Prostate gland (tissue), 2 donors: ENCODE measurements around the gene FAM174C. TPM values are rescaled to one million over a fixed set of nuclear protein-coding genes. Genes with fewer than 3 reads are reported as not detected.

Experiments
- DNase-seq: peaks from one replicate; pipeline ENCODE4 v3.0.0-alpha.2; 2019; ENCODE audit warnings: low spot score
- H3K27ac ChIP-seq, 2 donors: fragments of 200-600 bp; sonication (generic); 2 replicates each; pipeline ENCODE4 v1.5.1; 2017 to 2019
- H3K27me3 ChIP-seq: fragments of 200-600 bp; sonication (generic); replicated peaks from 2 replicates; pipeline ENCODE4 v1.5.1; 2019; ENCODE audit not compliant: insufficient read depth
- H3K36me3 ChIP-seq, 2 donors: fragments of 200-600 bp; sonication (generic); 1 replicate in 1 of 2; 2 replicates in 1 of 2; pipeline versions ENCODE4 v1.5.1 to v1.8.1; 2017 to 2019
- H3K4me1 ChIP-seq: fragments of 200-600 bp; sonication (generic); replicated peaks from 2 replicates; pipeline ENCODE4 v1.5.1; 2019
- H3K4me3 ChIP-seq, 2 donors: fragments of 200-600 bp; sonication (generic); 2 replicates each; pipeline ENCODE4 v1.5.1; 2017 to 2019
- H3K9me3 ChIP-seq: fragments of 200-600 bp; sonication (generic); 2 replicates; pipeline ENCODE4 v1.5.1; 2017
- POLR2A ChIP-seq: fragments of 450-650 bp; IDR thresholded peaks from one replicate; pipeline ENCODE4 v1.6.1; 2016; ENCODE audit warnings: antibody characterized with exemption, mild to moderate bottlenecking
- POLR2AphosphoS5 ChIP-seq: sonication (generic); formaldehyde crosslinking; IDR thresholded peaks from one replicate; pipeline ENCODE4 v1.6.1; 2017; ENCODE audit warnings: antibody characterized with exemption
- WGBS: methylation state at CpG from one replicate; pipeline ENCODE4 v1.1.5; 2018; 5-methylcytosine and 5-hydroxymethylcytosine counted together
- intact Hi-C: fragments of 100-400 bp; cut with DNase I; formaldehyde crosslinking; loops from one replicate; pipeline ENCODE4 v1.14.2; 2022
- total RNA-seq, 2 donors: library from RNA; depleted of rRNA; stranded (reverse); fragments of >200 nt; gene quantifications; one replicate each; pipeline ENCODE4 v1.1.0, GENCODE V29; 2016
- TF ChIP-seq, protein P1 (sequence below), 4 experiments: fragments of 200-600 bp in 2 of 4; fragments of 450-650 bp in 2 of 4; sonication (generic) in 2 of 4; IDR thresholded peaks; 1 replicate in 3 of 4; 2 replicates in 1 of 4; pipeline ENCODE4 v1.5.1; 2016 to 2019; ENCODE audit warnings: antibody characterized with exemption in 4 of 4, mild to moderate bottlenecking in 2 of 4, moderate library complexity in 2 of 4

FAM174C gene
- total RNA-seq, 2 donors from 2014 or later, result 95.1 to 98.7 TPM

DNA sequence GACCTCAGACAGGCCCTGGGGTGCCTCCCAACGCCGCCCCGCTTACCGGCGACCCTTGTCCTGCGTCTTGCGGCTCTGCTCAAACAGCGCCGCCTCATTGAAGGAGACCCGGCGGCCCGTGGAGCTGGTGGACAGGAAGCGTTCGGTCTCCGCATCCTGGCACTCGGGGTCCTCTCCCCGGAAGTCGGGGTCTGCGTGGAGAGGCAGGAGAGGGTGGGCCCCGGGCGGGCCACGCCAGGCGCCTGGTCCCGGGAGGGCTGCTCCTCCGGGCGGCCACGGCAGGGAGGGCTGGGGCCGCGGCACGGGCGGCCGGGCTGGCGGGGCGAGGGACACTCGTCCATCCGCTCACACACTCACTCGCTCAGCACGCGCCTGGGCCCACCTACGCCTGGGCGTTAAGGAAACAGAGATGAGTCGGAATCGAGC, 40.4 kb upstream of the FAM174C start:
- Histone ChIP-seq H3K4me3 (no peak overlapping the region), H3K36me3 (no peaks in the 10 kb centered on the region), H3K4me1 (peaks cover 6% of the 10 kb centered on the region), H3K27ac (no peak overlapping the region), H3K27me3 (no peaks in the 10 kb centered on the region), H3K9me3 (no peaks in the 10 kb centered on the region)
- intact Hi-C loops, result no loop called here
- TF ChIP-seq POLR2AphosphoS5 (no peak), POLR2A (no peak)
- TF ChIP-seq, protein P1, sequence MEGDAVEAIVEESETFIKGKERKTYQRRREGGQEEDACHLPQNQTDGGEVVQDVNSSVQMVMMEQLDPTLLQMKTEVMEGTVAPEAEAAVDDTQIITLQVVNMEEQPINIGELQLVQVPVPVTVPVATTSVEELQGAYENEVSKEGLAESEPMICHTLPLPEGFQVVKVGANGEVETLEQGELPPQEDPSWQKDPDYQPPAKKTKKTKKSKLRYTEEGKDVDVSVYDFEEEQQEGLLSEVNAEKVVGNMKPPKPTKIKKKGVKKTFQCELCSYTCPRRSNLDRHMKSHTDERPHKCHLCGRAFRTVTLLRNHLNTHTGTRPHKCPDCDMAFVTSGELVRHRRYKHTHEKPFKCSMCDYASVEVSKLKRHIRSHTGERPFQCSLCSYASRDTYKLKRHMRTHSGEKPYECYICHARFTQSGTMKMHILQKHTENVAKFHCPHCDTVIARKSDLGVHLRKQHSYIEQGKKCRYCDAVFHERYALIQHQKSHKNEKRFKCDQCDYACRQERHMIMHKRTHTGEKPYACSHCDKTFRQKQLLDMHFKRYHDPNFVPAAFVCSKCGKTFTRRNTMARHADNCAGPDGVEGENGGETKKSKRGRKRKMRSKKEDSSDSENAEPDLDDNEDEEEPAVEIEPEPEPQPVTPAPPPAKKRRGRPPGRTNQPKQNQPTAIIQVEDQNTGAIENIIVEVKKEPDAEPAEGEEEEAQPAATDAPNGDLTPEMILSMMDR (IDR thresholded peaks at IDR 0.05), result no peak
- no peak for DNase-seq
- WGBS, result 97% methylated on average over 36 of the region's 43 CpGs

DNA sequence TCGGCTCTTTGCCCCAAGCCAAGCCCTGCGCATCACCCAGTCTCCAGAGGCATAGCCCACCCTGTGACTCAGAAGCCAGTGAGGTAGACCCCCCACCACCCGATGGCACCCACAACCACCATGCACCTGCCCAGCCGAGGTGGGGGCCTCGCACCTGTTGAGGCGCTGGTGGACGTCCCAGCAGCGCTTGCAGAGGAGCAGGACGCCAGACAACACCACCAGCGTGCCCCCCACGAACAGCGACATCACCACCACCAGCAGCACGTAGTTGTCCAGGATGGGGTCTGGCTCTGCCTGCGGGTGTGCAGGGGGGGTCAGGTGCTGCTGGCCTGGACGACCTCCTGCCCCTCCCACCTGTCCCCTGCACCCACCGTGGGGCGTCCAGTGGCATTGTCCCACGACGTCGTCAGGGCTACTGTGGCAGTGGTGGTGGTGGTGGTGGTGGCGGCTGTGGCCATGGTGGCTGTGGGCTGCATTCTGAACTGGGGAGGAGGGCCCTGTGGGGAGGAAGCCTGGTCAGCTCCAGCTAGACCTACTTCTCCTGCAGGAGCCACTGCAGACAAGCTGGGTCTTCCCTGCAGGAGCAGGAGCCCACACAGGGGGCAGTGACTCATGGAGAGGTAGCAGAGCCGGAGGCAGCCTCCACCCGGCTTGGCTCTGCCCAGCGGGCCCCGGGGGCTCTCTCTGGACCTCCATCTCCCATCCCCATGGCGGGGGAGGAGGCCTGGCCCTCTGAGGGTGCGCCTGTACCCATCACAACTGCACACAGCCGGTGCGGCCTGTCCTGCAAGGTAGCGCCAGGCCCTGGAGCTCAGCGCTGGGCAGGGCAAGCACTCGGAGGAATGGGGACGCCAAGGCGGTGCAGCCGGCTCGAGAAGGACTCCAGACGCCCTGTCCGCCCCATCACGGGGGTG, 39.4 kb upstream of the FAM174C start:
- H3K4me1 ChIP-seq, result peaks cover 6% of the 10 kb centered on the region
- no peak for DNase-seq
- H3K27ac ChIP-seq, result no peak overlapping the region
- intact Hi-C loops, result no loop called here
- H3K9me3 ChIP-seq, result no peaks in the 10 kb centered on the region
- no peak for TF ChIP-seq POLR2A
- no peak for TF ChIP-seq POLR2AphosphoS5
- TF ChIP-seq, protein P1 (IDR thresholded peaks at IDR 0.05), result no peak
- WGBS, result 84% methylated on average over 21 of the region's 39 CpGs
- H3K27me3 ChIP-seq, result no peaks in the 10 kb centered on the region
- H3K36me3 ChIP-seq, result no peaks in the 10 kb centered on the region
- no peak overlapping the region for H3K4me3 ChIP-seq

DNA sequence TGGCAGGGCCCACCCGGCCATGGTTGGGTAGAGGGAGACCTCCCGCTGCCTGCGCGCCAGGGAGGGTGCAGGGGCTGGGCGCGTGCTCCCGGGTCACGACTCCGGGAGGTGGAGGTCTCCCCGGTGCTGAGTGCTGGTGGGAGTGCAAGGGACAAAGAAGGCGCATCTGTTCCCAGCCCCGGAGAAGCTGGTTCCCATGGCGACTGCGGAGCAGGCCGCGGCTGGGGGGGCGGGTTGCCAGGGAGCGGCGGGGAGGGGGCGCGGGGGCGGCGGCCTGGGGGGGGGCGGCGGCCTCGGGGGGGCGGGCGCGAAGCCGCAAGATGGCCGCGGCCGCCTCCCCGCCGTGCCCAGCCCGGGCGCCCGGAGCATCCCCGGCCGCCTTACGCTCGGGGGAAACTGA, 38.8 kb upstream of the FAM174C start:
- H3K4me3 ChIP-seq, result peak overlapping the region; percentile 36 to 48
- intact Hi-C loops, result no loop called here
- WGBS, result 11% methylated on average over 22 of the region's 42 CpGs

DNA sequence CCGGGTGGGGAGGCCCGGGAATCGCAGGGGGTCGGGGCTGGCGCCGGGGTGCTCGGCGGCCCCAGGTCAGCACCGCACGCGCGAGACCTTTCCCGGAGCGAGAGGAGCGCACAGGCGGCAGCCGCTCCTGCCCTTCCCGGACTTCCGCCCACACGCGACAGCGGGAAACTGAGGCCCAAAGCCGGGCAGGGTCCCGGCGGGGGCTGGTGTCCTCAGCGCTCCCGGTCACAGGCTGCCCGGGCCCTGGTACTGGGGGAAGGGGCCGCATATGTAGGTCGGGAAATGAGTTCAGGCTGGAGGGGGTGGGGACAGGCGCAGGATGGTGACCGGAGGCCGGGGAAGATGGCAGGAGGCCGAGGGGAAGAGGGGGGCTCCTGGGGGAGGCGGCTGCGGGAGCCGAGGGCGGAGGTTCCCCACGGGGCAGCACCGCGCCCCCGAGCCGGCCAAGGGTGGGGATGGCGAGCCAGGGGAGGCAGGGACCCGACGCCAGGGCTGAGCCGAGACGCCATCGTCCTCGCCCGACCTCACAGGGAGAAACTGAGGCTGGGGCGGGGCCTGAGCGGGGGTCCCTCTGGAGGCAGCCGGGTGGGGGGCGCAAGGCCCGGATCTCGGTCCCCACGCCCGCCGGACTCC, 38.2 kb upstream of the FAM174C start:
- WGBS, result 1% methylated on average over 53 of the region's 60 CpGs
- Histone ChIP-seq H3K9me3 (no peaks in the 10 kb centered on the region), H3K4me1 (peaks cover 9% of the 10 kb centered on the region), H3K36me3 (no peaks in the 10 kb centered on the region), H3K4me3 (peak overlapping the region; percentile 36 to 48), H3K27me3 (no peaks in the 10 kb centered on the region), H3K27ac (peak overlapping the region in 1 of 2 donors; percentile 17)
- no peak for TF ChIP-seq POLR2AphosphoS5
- TF ChIP-seq, protein P1 (IDR thresholded peaks at IDR 0.05), result no peak
- TF ChIP-seq POLR2A, result no peak
- DNase-seq, result peak; percentile 16
- intact Hi-C loops, result no loop called here

More for the DNA sequence above, 38.8 kb upstream of the FAM174C start:
- no peak overlapping the region for H3K27ac ChIP-seq
- no peak for DNase-seq
- H3K4me1 ChIP-seq, result peaks cover 9% of the 10 kb centered on the region
- no peak for TF ChIP-seq POLR2AphosphoS5
- TF ChIP-seq, protein P1 (IDR thresholded peaks at IDR 0.05), result no peak
- no peak for TF ChIP-seq POLR2A
- H3K27me3 ChIP-seq, result no peaks in the 10 kb centered on the region
- H3K36me3 ChIP-seq, result no peaks in the 10 kb centered on the region
- no peaks in the 10 kb centered on the region for H3K9me3 ChIP-seq
